ENCODE data around the gene NUDT12. TPM values are rescaled to one million over a fixed set of nuclear protein-coding genes. Genes with fewer than 3 reads are reported as not detected.

Gene NUDT12
- 10 to 100 TPM in 1 of 2 donors, 1 to 10 TPM in 1; 9.2 to 11.1 TPM for total RNA-seq
- long read RNA-seq, transcript NUDT12-201 (7 exons, 3,492 nt): major isoform, 11 of 17 reads
- long read RNA-seq, partial matches to known transcripts: 2 of 17 reads
- long read RNA-seq, other reads (novel, unspliced or antisense): 3 of 17 reads

- ATAC-seq: peak; percentile 96
- peak; percentile 77 for DNase-seq
- intact Hi-C loops (cut with DNase I): no loop called here
These were observed at the start of gene NUDT12 for GRCh38 chr5:103562453-103563157. NUDT12 (minus strand) TSS chr5:103562789; CDS start chr5:103560248, 2,541 bp downstream.

DNA sequence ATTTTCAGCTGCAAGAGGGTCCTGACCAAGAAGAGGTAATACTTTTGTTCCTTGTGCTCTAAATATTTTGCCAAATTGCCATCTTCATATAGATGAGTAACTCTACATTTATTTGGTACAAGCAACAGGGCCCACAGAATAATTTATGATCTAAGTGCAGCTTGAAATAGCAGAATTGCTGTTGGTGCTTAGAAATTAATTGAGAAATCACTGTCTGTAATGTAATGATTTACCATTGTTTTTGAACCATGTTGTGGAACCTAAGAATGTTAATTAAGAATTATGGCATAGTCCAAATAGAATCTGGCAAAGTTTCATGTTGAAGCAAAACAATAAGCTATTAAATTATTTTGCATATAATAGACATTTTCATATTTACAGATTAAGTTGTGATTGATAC is 44.8 kb upstream of the NUDT12 start:
- no peak for DNase-seq

DNA sequence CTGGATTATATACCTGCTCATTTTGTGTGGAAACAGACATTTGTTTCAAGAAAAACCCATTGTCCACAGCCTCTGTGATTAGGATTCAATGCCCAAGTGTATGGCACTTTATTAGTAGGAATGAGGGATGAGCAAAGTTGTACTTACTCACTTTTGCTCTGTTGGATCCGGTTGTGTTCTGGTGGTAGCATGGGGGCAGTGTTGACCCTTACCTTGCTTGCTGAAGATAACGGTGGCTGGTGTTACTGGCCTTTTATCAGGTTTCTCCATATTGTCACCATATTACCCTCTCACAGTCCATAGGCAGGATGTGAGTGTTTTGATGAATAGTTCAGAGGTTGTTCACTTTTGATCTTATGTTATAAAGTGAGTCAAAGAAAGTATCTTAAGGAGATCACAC is 42.7 kb upstream of the NUDT12 start:
- intact Hi-C loops (cut with DNase I): no loop called here
- no peak for DNase-seq
- ATAC-seq: no peak

More for the DNA sequence above, 44.8 kb upstream of the NUDT12 start:
- ATAC-seq: no peak
- intact Hi-C loops (cut with DNase I): no loop called here

GRCh38 chr5:103602438-103602837 is 39.8 kb upstream of the NUDT12 start:
- DNase-seq (no peak), ATAC-seq (no peak)
- intact Hi-C loops (cut with DNase I): no loop called here

DNA sequence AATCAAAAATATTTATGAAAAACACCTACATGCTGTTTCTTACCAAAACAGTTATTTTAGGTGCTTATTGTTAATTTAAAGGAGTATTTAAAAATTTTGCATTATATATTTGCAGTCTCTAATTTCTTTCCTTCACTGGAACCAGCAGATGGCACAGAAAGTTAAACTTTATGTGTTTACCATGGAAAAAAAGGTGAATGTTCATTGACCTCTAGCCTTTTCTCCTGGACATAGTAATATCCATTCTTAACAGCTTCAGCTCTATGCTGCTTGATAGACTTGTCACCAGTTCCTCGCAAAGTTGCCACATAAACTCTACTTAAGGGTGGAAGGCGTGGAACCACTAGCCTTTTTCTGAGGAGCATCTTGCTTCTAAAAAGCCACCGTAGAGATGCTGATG is 38.7 kb upstream of the NUDT12 start:
- intact Hi-C loops (cut with DNase I): no loop called here
- ATAC-seq: no peak
- DNase-seq: no peak

DNA sequence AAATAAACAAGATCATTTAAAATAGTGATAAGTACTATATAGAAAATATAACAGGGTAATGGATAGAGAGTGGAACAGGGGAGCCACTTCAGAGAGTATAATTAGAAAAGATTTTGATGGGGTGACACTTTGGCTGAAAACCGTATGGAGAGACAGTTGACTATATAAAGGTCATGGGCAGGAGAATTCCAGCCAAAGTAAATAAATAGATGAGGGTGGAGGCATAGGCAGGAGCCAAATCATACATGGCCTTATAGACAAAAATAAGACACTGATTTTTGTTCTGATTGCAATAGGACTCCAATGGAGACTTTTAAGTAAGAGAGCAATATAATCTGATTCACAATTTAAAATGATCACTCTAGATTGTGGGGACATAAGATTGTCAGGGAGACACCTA is 37.5 kb upstream of the NUDT12 start:
- no peak for ATAC-seq
- intact Hi-C loops (cut with DNase I): no loop called here
- no peak for DNase-seq

DNA sequence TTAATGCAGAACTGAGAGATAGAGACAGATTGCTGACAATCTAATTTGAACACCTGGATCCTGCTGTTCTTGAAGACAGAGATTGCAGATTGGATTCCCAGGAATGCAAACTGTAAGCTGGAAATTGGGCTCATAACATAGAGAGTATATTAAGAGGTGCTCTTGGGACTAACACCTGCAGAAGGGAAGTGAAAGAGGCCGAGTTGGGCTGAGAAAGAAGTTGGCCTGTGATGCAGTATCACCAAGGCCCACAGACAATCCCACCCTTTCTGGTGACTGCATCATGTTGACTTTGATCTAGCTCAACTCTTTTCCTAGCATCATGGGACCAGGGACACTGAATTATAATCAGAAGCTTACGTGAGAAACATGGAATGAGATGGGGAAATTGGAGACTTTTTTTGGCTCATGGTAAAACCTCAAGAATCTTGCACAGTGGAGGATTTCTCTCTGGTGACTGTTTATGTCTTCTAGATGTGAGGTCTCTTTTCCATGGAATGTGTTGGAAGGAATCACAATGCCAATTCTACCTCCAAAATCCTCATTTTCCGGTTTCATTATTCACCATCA is 36.5 kb upstream of the NUDT12 start:
- no peak for DNase-seq
- no peak for ATAC-seq
- intact Hi-C loops (cut with DNase I): no loop called here

GRCh38 chr5:103590221-103590620 is 27.6 kb upstream of the NUDT12 start:
- DNase-seq (no peak), ATAC-seq (no peak)
- intact Hi-C loops (cut with DNase I): no loop called here

- intact Hi-C loops (cut with DNase I): loop anchor here in 1 of 2 donors (5.0 kb wide), 1 partner anchor 588 kb away; no protein-coding TSS in a partner anchor
These were observed 27.2 kb upstream of the NUDT12 start for GRCh38 chr5:103589776-103590175.

GRCh38 chr5:103589357-103589756 is 26.8 kb upstream of the NUDT12 start:
- intact Hi-C loops (cut with DNase I): loop anchor here in 1 of 2 donors (5.0 kb wide), 1 partner anchor 588 kb away; no protein-coding TSS in a partner anchor
- ATAC-seq (no peak), DNase-seq (no peak)

More at GRCh38 chr5:103589776-103590175, 27.2 kb upstream of the NUDT12 start:
- DNase-seq (no peak), ATAC-seq (no peak)

GRCh38 chr5:103587185-103587748 is 24.7 kb upstream of the NUDT12 start:
- ATAC-seq (no peak), DNase-seq (no peak)
- intact Hi-C loops (cut with DNase I): loop anchor here in 1 of 2 donors (5.0 kb wide), 1 partner anchor 590 kb away; no protein-coding TSS in a partner anchor

- no peak for DNase-seq
- intact Hi-C loops (cut with DNase I): no loop called here
These were observed 19.8 kb upstream of the NUDT12 start for GRCh38 chr5:103582364-103582763.

GRCh38 chr5:103573411-103573810 is 10.8 kb upstream of the NUDT12 start:
- ATAC-seq (no peak), DNase-seq (no peak)
- intact Hi-C loops (cut with DNase I): no loop called here

More at GRCh38 chr5:103582364-103582763, 19.8 kb upstream of the NUDT12 start:
- no peak for ATAC-seq

DNA sequence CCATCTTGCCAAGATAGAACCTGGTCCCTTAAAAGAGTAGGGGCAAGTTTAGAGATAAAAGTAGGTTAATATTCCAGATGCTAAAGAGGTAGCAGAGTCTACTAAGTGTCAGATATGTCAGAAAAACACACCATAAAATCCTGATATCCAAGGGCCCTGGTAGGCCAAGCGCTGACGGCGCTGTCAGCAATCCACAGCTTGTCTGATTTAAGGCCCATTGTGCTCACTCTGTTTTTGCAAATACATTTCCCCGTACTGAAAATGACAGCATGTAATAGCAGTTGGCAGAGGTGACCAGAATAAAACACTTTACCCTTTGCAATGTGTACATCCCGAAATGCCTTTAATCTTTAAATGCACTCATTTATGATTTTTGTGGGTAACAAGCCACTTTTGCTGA is 9.9 kb upstream of the NUDT12 start:
- DNase-seq (no peak), ATAC-seq (no peak)
- intact Hi-C loops (cut with DNase I): no loop called here

- DNase-seq (no peak), ATAC-seq (no peak)
- intact Hi-C loops (cut with DNase I): no loop called here
These were observed 9.1 kb upstream of the NUDT12 start for GRCh38 chr5:103571730-103572129.

GRCh38 chr5:103569313-103570060 is 6.9 kb upstream of the NUDT12 start:
- DNase-seq: no peak
- intact Hi-C loops (cut with DNase I): no loop called here
- ATAC-seq: peak in 1 of 2 donors; percentile 31

DNA sequence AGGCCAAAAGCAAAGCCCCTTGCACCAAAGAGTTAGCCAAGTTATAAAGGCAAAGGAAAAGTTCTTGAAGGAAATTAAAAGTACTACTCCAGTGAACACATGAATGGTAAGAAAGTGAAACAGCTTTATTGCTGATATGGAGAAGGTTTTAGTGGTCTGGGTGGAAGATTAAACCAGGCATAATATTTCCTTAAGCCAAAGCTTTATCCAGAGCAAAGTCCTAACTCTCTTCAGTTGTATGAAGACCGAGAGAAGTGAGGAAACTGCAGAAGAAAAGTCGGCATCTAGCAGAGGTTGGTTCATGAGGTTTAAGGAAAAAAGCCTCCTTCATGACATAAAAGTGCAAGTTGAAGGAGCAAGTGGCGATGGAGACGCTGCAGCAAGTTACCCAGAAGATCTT is 3.1 kb upstream of the NUDT12 start:
- DNase-seq: no peak
- no peak for ATAC-seq
- intact Hi-C loops (cut with DNase I): no loop called here

DNA sequence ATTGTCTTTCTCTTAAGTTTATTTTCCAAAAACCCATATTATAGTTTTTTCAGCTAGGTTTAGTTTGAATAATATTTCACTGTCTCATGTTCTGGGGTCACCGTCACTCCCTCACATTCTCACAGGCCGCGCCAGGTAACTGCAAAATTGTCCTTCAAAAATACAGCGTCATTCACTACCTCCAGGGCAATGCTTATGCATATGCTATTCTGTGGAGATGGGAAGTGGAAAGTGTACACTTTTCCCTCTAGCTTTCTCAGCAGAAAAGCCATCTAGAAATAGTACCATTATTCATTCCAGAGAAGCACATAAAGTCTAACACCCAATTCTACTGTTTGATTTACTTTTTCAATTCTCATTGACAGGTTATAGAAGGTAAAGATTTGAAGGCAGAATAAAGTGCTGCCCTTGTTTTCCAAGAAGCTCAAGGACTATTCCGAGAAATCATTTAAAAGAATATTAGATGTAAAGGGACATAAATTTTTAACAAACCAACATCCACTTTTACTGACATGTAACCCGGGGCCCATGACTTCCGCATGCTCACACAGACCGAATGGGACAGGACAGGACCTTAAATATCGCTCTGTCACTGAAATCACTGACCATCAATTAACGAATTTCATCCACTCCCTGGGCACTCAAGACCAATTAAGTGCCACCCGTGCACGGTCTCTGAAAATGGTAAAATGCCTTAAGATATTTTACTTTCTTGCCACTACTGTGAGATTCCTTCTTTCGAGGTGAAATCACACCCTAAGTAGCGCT is 720 bp downstream of the NUDT12 start:
- ATAC-seq: peak; percentile 40 to 54

DNA sequence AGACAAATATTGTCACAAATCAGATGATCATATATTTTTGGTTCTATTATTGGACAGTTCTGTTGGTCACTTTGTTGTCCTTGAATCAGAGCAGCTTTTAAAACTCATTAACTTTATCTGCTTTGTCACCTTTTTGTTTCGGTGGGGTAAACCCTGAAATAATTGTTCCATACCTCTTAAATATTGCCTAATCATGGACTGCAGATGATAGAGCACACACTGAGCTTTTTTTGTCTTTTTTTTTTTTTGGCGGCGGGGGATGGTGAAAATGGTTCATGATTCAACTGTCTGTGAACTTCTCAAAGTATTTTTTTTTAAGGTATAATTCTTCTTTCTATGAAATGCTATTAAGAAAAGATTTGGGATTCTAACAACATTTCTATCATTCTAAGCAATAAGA is 1.8 kb downstream of the NUDT12 start:
- DNase-seq (no peak), ATAC-seq (no peak)
- intact Hi-C loops (cut with DNase I): no loop called here

More for the DNA sequence above, 720 bp downstream of the NUDT12 start:
- DNase-seq: no peak
- intact Hi-C loops (cut with DNase I): no loop called here

Data from left cardiac atrium (tissue), 4 donors.